Neuronal stem cell (in vitro differentiated cells): ENCODE measurements around the gene MFAP5.
"Not testable (repeated sequence)": the region's sequence is repeated elsewhere in the genome, so short reads cannot be mapped to it uniquely, and the experiment has no call there.

Experiments
- DNase-seq: peaks from one replicate; pipeline ENCODE4 v3.0.0-alpha.2; 2013; ENCODE audit warnings: low spot score
- H2AFZ ChIP-seq: one replicate; pipeline ENCODE4 v1.6.1; 2013; ENCODE audit warnings: mild to moderate bottlenecking, low read length, inconsistent platforms
- H2AK5ac ChIP-seq: 2 replicates; pipeline ENCODE4 v1.6.1; 2013; ENCODE audit warnings: low read depth, mild to moderate bottlenecking, inconsistent platforms, low read length, moderate library complexity, mixed read lengths
- H2BK120ac ChIP-seq: 2 replicates; pipeline ENCODE4 v1.6.1; 2013; ENCODE audit warnings: low read depth, mild to moderate bottlenecking, inconsistent platforms, low read length, moderate library complexity, mixed read lengths
- H2BK12ac ChIP-seq: one replicate; pipeline ENCODE4 v1.6.1; 2013; ENCODE audit warnings: low read length, inconsistent platforms
- H2BK15ac ChIP-seq: 2 replicates; pipeline ENCODE4 v1.6.1; 2013; ENCODE audit warnings: mild to moderate bottlenecking, low read length, inconsistent platforms, mixed read lengths
- H2BK5ac ChIP-seq: one replicate; pipeline ENCODE4 v1.6.1; 2013; ENCODE audit warnings: inconsistent platforms, mild to moderate bottlenecking, low read length, moderate library complexity
- H3K14ac ChIP-seq: one replicate; pipeline ENCODE4 v1.6.1; 2013; ENCODE audit warnings: low read length, inconsistent platforms
- H3K18ac ChIP-seq: 2 replicates; pipeline ENCODE4 v1.6.1; 2013; ENCODE audit warnings: low read length, inconsistent platforms
- H3K23ac ChIP-seq: 2 replicates; pipeline ENCODE4 v1.6.1; 2013; ENCODE audit warnings: low read depth, mild to moderate bottlenecking, mixed read lengths, low read length, inconsistent platforms; ENCODE audit not compliant: poor library complexity
- H3K27ac ChIP-seq: replicated peaks from 3 replicates; pipeline ENCODE4 v1.5.1; 2013; ENCODE audit warnings: low read length, inconsistent platforms
- H3K27me3 ChIP-seq, 3 experiments: 2 replicates each; pipeline ENCODE4 v1.6.1; 2013; ENCODE audit warnings: low read length in 3 of 3, mild to moderate bottlenecking in 2 of 3, inconsistent platforms in 1 of 3, low read depth in 1 of 3, mixed read lengths in 1 of 3, moderate library complexity in 1 of 3; ENCODE audit not compliant: control insufficient read depth in 3 of 3, insufficient read depth in 3 of 3
- H3K36me3 ChIP-seq, 2 donors: replicated peaks in 1 of 2; 2 replicates each; pipeline ENCODE4 v1.6.1; 2013; ENCODE audit warnings: low read length in 2 of 2; ENCODE audit not compliant: control insufficient read depth in 2 of 2, insufficient read depth in 2 of 2
- H3K4ac ChIP-seq: 2 replicates; pipeline ENCODE4 v1.6.1; 2013; ENCODE audit warnings: inconsistent platforms, mild to moderate bottlenecking, low read length, moderate library complexity
- H3K4me1 ChIP-seq, 2 donors: 1 replicate in 1 of 2; 2 replicates in 1 of 2; pipeline ENCODE4 v1.6.1; 2013; ENCODE audit warnings: low read length in 2 of 2, low read depth in 1 of 2; ENCODE audit not compliant: control insufficient read depth in 2 of 2, insufficient read depth in 1 of 2
- H3K4me2 ChIP-seq: one replicate; pipeline ENCODE4 v1.6.1; 2013; ENCODE audit warnings: mild to moderate bottlenecking, low read length, inconsistent platforms; ENCODE audit not compliant: insufficient read depth, poor library complexity, severe bottlenecking
- H3K4me3 ChIP-seq, 2 donors: 2 replicates each; pipeline ENCODE4 v1.5.1; 2013; ENCODE audit warnings: low read length in 2 of 2, mild to moderate bottlenecking in 2 of 2, inconsistent platforms in 1 of 2, moderate library complexity in 1 of 2
- H3K79me1 ChIP-seq: one replicate; pipeline ENCODE4 v1.6.1; 2013; ENCODE audit warnings: low read depth, mild to moderate bottlenecking, inconsistent platforms, low read length, moderate library complexity
- H3K9ac ChIP-seq: one replicate; pipeline ENCODE4 v1.6.1; 2013; ENCODE audit warnings: mild to moderate bottlenecking, low read depth, low read length, inconsistent platforms; ENCODE audit not compliant: poor library complexity
- H3K9me3 ChIP-seq, 2 donors: replicated peaks in 1 of 2; 2 replicates each; pipeline versions ENCODE3 to v1.6.1; 2013; ENCODE audit warnings: low read length in 2 of 2, mild to moderate bottlenecking in 2 of 2, inconsistent platforms in 1 of 2, low read depth in 1 of 2, mixed read lengths in 1 of 2, moderate library complexity in 1 of 2; ENCODE audit not compliant: control insufficient read depth in 2 of 2, insufficient read depth in 1 of 2
- H4K8ac ChIP-seq: one replicate; pipeline ENCODE4 v1.6.1; 2013; ENCODE audit warnings: low read depth, mild to moderate bottlenecking, inconsistent platforms, low read length, moderate library complexity
- H4K91ac ChIP-seq: one replicate; pipeline ENCODE4 v1.6.1; 2013; ENCODE audit warnings: low read length, low read depth, mild to moderate bottlenecking, inconsistent platforms; ENCODE audit not compliant: poor library complexity
- WGBS, 2 donors: extraction: QIAGEN DNeasy Blood & Tissue Kit; methylation state at CpG; one replicate each; pipeline ENCODE4 v1.1.7; 2013; ENCODE audit warnings: missing lambda C conversion rate in 2 of 2, mixed read lengths in 1 of 2; ENCODE audit not compliant: insufficient read length in 2 of 2, insufficient replicate concordance in 1 of 2; ENCODE audit errors: extremely low coverage in 2 of 2; 5-methylcytosine and 5-hydroxymethylcytosine counted together

The MFAP5 gene

GRCh38 chr12:8624750-8625149, 37.9 kb downstream of the MFAP5 start:
- not testable (repeated sequence) for DNase-seq, H2AFZ ChIP-seq, H3K23ac ChIP-seq, H2BK12ac ChIP-seq, H3K4ac ChIP-seq, H3K4me3 ChIP-seq, H3K79me1 ChIP-seq, H3K14ac ChIP-seq, H3K9ac ChIP-seq, H2BK5ac ChIP-seq, H3K4me2 ChIP-seq, H2BK120ac ChIP-seq, H2AK5ac ChIP-seq, H3K27ac ChIP-seq, H3K4me1 ChIP-seq, H2BK15ac ChIP-seq, H4K8ac ChIP-seq, H4K91ac ChIP-seq, H3K27me3 ChIP-seq, H3K18ac ChIP-seq, H3K9me3 ChIP-seq, H3K36me3 ChIP-seq
- WGBS, 2 donors, result no CpG with 5 or more reads among the region's 26 CpGs

GRCh38 chr12:8622646-8623045, 40.0 kb downstream of the MFAP5 start:
- Histone ChIP-seq H3K14ac (no peak overlapping the region), H2BK15ac (no peak overlapping the region), H2AFZ (no peak overlapping the region), H3K27me3 (no peaks in the 10 kb centered on the region), H3K4me1 (no peaks in the 10 kb centered on the region), H3K4ac (no peak overlapping the region), H2BK12ac (no peak overlapping the region), H2BK5ac (no peak overlapping the region), H3K4me2 (no peak overlapping the region), H4K8ac (no peak overlapping the region), H2AK5ac (no peak overlapping the region), H4K91ac (no peak overlapping the region), H3K9me3 (no peaks in the 10 kb centered on the region), H3K23ac (no peak overlapping the region), H3K18ac (no peak overlapping the region), H3K4me3 (no peak overlapping the region), H3K27ac (no peak overlapping the region), H2BK120ac (no peak overlapping the region), H3K9ac (no peak overlapping the region), H3K79me1 (no peaks in the 10 kb centered on the region), H3K36me3 (no peaks in the 10 kb centered on the region)
- no CpG with 5 or more reads among the region's 4 CpGs for WGBS, 2 donors
- no peak for DNase-seq

- Histone ChIP-seq H2AFZ (no peak overlapping the region), H3K4me1 (no peaks in the 10 kb centered on the region), H3K14ac (no peak overlapping the region), H2BK15ac (no peak overlapping the region), H3K27ac (no peak overlapping the region), H3K36me3 (no peaks in the 10 kb centered on the region), H2AK5ac (no peak overlapping the region), H3K79me1 (no peaks in the 10 kb centered on the region), H3K4me2 (no peak overlapping the region), H3K9me3 (no peaks in the 10 kb centered on the region), H3K4ac (no peak overlapping the region), H4K91ac (no peak overlapping the region), H3K23ac (no peak overlapping the region), H3K9ac (no peak overlapping the region), H3K18ac (no peak overlapping the region), H3K27me3 (no peaks in the 10 kb centered on the region), H2BK12ac (no peak overlapping the region), H3K4me3 (peak overlapping the region in 1 of 2 donors; percentile 35), H4K8ac (no peak overlapping the region), H2BK5ac (no peak overlapping the region), H2BK120ac (no peak overlapping the region)
- no CpG with 5 or more reads among the region's 6 CpGs for WGBS, 2 donors
- no peak for DNase-seq
These were observed 47.4 kb downstream of the MFAP5 start for GRCh38 chr12:8615206-8615605.

GRCh38 chr12:8613881-8614280, 48.7 kb downstream of the MFAP5 start:
- H3K9me3 ChIP-seq, H2AFZ ChIP-seq, H3K14ac ChIP-seq, H4K8ac ChIP-seq, DNase-seq, H2BK120ac ChIP-seq, H3K18ac ChIP-seq, H3K4me3 ChIP-seq, H3K4me2 ChIP-seq, H3K9ac ChIP-seq, H3K23ac ChIP-seq, H3K79me1 ChIP-seq, H3K4me1 ChIP-seq, H2BK5ac ChIP-seq, H3K27ac ChIP-seq, H3K27me3 ChIP-seq, H3K4ac ChIP-seq, H3K36me3 ChIP-seq, H2BK15ac ChIP-seq, H4K91ac ChIP-seq, H2BK12ac ChIP-seq, H2AK5ac ChIP-seq: not testable (repeated sequence)
- WGBS, 2 donors, result no CpG with 5 or more reads among the region's 1 CpG
